Testis (tissue), 2 donors: ENCODE measurements around the gene PAX1.

Source experiments
- POLR2A ChIP-seq: fragments of 450-650 bp; IDR thresholded peaks from one replicate; pipeline ENCODE4 v1.6.1; 2017; ENCODE audit warnings: antibody characterized with exemption, mild to moderate bottlenecking, moderate library complexity
- TF ChIP-seq, protein P1 (sequence below), 3 experiments: fragments of 450-650 bp in 2 of 3; fragments of 200-600 bp in 1 of 3; sonication (generic) in 1 of 3; IDR thresholded peaks; one replicate each; pipeline ENCODE4 v1.5.1; 2016 to 2019; ENCODE audit warnings: antibody characterized with exemption in 3 of 3, mild to moderate bottlenecking in 2 of 3, moderate library complexity in 1 of 3

- TF ChIP-seq, protein P1, sequence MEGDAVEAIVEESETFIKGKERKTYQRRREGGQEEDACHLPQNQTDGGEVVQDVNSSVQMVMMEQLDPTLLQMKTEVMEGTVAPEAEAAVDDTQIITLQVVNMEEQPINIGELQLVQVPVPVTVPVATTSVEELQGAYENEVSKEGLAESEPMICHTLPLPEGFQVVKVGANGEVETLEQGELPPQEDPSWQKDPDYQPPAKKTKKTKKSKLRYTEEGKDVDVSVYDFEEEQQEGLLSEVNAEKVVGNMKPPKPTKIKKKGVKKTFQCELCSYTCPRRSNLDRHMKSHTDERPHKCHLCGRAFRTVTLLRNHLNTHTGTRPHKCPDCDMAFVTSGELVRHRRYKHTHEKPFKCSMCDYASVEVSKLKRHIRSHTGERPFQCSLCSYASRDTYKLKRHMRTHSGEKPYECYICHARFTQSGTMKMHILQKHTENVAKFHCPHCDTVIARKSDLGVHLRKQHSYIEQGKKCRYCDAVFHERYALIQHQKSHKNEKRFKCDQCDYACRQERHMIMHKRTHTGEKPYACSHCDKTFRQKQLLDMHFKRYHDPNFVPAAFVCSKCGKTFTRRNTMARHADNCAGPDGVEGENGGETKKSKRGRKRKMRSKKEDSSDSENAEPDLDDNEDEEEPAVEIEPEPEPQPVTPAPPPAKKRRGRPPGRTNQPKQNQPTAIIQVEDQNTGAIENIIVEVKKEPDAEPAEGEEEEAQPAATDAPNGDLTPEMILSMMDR (IDR thresholded peaks at IDR 0.05): no peak
- TF ChIP-seq POLR2A: no peak
Observed at GRCh38 chr20:21706261-21707195, 1.1 kb downstream of the PAX1 start.
